Measurements from ENCODE around the gene IQCK.

DNA sequence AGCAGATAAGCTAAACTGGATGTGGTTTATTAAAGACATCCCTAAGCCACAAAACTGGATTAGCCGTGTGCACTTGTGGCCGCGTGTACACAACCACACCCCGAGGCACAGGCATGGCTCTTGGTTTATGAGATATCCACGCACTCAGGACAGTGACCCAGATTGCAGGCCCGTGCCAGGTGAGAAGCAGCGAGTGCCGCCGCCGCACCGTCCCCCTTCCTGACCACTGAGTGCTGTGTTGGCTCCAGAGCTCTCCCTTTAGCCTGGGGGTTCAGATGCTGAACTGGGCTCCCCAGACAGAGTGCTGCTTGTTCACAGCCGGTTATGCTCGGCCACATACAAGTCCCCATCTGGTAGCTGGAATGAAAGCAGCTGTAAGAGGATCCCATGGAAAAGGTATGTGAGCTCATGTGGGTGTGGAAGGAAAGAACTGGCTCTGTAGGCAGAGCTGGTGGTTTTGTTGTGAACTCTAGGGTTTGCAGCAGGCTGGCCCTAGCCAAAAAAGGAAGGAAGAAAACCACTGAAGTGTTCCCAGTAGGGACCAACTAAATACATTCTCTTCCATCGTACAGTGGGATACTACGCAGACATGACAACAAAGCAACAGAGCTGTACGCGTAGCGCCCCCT, 29.6 kb upstream of the IQCK start:
- no peak for TF ChIP-seq EP300 (IDR thresholded peaks at IDR 0.05; ENCODE audit: borderline replicate concordance)
- TF ChIP-seq TEAD4 (IDR thresholded peaks at IDR 0.05), result no peak
- TF ChIP-seq CREB1 (IDR thresholded peaks at IDR 0.05; ENCODE audit: low read depth), result no peak

All from Ishikawa (cell line).